NCI-H2029 treated with DMSO at 0.1 percent for 48 hours (cell line): Measurements from ENCODE around the gene SNORC.
A peak's percentile ranks its signal among the peaks of the same experiment; 100 is the strongest.
"Not testable (repeated sequence)": the region's sequence is repeated elsewhere in the genome, so short reads cannot be mapped to it uniquely, and the experiment has no call there.

Experiments
- DNase-seq: peaks from one replicate; lab custom pipeline; 2025; lab: John Stamatoyannopoulos, UW

SNORC gene

DNA sequence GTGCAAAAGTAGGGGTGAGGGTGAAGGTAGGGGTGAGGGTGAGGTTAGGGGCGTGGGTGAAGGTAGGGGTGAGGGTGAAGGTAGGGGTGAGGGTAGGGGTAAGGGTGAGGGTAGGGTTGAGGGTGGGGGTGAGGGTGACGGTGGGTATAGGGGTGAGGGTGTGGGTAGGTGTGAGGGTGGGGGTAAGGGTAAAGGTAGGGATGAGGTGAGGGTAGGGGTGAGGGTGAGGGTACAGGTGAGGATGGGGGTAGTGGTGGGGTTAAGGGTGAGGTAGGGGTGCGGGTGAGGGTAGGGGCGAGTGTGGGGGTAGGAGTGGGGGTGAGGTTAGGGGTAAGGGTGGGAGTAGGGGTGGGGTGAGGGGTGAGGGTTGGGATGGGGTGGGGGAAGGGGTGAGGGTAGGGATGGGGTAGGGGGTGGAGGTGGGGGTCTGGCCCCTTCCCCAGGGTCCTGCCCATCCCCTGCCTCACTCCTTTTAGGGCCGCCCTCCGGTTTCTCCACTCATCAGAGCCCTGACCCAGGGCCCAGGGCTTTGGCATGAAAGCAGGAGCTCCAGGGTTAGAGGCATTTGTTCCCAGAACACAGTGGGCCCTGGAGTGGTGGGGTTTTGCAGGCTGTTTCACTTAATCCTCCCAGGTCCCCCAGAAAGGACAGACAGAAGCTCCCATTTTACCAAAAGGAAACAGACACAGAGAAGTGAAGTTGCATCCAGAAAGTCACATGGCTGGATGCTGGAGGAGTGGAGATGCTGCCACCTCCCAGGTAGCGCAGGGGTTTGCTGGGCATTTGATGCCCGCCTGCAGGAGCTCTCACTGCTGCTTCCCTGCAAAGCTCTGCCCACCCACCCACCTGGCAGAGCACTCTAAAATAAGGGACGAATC lies 26.9 kb downstream of the SNORC start:
- DNase-seq: no peak

DNA sequence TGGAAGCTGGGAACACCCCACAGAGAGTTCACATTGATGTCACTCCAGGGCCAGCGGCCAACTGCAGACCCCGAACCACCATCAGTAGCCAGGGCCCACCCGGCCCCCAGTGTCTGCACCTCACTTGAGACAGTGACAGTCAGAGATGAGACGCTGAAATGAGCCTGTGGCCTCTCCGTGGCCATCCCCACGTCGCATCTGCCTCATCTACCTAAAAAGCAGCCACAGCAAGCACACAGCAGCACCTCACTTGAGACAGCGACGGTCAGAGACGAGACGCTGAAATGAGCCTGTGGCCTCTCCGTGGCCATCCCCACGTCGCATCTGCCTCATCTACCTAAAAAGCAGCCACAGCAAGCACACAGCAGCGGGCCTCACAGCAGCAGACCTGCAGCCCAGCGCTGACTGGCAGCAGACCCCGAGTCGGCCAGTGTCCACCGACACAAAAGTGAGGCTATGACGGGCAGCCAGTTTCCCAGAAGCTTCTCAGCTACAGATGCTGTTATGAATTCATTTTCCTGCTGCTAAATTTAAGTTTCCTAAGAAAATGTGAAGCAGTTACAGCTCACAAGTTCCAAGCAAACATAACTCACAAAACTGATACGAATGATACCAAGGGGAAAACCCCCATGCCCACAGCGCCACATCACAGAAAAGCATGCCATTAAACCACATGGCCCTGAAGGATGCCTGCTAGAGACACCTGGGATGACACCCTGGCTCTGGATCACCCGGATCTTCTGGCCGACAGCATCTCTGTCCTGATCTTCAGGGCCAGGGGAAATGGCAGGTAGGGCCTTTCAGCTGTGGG lies 27.7 kb downstream of the SNORC start:
- no peak for DNase-seq

DNA sequence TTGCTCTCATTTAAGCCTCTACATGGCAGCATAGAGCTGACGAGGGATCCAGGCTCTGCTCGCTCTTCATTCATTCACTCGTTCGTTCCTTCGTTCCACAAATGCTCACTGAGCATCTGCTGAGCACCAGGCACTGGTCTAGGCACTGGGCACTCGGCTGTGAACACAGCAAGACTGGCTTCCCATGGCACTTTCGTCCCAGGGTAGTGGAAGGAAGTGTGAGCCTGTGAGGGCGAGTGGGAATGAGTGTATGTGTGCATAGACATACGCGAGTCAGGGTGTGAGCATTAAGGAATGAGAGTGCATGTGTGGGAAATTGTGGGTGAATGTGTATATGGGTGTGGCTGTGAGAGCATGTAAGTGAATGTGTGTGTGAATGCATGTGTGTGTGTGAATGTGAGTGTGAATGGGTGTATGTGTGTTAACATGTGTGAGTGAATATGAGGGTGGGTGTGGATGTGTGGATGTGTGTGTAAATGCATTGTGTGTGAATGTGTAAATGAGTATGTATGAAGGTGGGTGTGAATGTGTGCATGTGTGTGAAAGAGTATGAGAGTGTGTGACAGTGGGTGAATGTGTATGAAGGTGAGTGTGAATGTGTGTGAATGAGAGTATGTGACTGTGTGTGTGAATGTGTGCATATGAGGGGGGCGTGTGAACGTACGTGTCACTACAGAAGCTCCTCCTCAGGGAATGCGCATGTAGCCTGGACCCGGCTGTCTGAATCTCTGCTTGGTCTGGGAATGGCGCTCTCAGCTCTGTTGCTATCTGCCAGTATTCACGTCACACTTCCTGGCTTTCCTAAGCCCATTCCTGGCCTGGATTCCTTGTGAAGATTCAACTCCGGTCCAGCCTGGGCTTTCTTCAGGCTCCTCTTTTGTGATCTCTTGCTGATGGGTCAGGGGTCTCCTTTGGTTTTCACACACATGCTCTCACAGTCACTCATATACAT lies 28.8 kb downstream of the SNORC start:
- DNase-seq: no peak

DNA sequence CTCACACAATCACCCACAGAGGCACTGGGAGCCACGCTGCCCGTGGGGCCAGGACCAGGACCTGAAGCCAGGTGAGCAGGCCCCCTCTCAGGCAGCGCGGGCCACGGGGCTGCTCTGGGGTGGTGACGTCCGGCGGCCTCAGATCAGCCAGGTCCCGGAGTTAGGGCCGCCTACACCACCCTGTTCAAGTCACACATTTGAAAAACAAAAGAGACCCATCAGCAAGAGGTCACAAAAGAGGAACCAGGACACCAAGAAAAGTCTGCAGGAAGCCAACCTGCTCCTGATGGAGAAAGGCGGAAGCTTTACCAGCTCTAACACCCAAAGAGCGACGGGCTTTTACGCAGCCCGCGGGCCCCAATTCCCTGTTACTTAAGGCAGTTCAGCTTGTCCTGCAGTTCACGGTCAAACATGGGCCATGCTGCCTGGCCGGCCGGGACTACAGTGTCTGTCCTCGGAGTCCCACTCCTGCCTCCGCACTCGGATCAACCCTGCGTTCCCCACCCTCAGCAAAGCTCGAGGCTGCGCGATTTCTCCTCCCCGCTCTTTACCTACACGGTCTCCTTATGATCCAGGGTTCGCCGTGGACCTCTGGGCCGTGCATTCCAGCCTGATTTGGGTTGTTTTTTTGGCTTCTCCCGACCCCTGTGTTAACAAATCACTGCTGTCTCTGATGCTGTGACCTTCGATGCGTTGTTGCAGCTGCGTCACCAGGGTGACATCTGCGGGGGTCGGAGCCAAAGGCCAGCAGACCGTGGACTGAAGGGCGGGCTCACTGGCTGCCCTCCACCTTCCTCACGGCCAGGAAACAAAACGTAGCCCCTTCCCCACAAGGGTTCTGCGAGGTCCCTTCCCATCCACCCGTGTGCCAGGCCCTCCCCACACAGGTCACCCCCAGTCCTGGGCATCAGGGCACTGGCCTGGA lies 31.0 kb downstream of the SNORC start:
- no peak for DNase-seq

DNA sequence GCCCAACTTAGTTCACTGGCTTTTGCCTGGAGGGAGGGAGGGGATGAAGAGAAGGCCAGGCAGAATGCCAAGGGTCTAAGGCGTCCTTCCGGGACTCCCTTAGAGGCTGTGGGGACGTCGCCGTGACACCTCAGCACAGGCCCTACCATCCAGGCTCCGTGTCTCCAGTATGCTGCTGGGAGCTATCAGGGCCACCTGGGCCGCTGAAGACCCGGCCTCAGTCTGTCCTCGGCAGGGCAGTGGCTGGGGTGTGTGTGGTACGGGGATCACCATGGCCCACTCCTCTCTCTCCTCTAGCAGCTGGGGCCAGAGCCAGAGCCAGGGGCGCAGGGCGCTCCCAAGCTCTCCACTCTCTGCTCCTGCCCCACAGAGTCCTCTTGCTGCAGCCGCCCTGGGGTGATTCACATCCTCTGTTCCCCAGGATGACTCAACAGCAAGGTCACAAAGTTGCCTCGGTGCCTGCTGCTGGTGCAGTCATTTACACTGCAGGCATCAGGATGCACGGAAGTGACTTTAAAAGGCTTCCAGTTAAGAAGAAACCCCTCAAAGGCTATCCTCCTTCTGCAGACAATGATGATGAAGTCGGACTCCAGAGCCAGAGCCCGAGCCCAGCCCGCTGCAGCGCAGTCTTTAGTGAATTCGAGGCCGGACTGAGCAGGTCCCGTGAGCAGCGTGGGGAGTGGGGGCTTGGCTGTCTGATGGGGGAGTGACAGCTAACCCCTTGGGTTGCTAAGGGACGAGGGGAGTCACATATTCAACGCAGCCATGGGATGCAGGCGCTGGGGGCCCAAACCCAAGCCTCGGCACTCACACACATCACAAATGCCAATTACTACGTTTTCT lies 31.9 kb downstream of the SNORC start:
- no peak for DNase-seq

DNA sequence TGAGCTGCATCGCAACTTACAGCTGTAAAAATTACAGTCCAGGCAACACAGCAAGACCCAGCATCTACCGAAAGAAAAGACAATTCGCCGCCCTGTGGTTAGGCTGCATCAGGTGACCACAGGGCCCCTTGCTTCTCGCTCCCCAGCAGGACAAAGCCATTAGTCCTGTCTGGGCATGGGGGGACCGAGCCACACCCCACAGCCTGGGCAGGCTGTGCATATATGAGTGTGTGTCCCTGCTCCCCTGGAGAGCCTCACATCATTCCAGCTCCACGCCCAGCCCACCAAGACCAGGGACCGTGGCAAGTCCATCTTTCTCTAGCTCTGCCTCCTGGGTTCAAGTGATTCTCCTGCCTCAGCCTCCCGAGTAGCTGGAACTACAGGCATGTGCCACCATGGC lies 33.9 kb downstream of the SNORC start:
- no peak for DNase-seq

DNA sequence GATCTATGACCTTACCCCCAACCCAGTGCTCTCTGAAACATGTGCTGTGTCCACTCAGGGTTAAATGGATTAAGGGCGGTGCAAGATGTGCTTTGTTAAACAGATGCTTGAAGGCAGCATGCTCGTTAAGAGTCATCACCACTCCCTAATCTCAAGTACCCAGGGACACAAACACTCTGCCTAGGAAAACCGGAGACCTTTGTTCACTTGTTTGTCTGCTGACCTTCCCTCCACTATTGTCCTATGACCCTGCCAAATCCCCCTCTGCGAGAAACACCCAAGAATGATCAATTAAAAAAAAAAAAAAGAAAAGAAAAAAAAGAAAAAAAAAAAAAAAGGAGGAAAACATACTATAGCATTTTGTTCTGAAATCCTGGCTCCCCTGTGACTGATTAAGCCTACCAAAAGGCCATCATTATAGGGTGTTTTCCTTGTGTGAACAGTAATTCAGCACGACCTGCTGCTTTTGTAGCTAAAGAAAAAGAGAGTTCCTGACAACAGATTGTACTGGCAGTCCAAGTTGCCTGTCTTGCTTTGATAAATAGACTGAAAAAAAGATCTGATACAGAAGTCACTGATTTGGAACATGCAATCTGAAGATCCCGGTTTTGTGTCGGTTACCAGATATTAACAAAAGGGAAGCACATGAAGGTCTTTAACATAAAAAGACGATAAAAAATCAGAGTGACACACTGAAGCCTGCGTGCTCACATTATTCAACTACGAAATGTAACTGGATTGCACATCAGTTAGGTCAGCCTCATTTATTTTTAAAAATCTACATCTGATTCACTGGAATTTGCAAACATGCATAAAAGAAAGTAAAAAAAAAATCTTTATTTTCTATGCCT lies 37.0 kb downstream of the SNORC start:
- peak; percentile 0 for DNase-seq

DNA sequence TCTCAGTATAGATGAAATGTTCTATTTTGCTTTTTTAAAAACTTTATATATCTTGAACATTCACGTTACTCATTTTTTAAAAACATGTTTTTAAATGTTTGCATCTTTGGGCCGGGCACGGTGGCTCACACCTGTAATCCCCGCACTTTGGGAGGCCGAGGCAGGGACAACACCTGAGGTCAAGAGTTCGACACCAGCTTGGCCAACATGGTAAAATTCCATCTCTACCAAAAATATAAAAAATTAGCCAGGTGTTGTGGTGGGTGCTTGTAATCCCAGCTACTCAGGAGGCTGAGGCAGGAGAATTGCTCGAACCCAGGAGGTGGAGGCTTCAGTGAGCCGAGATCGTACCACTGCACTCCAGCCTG lies 37.6 kb downstream of the SNORC start:
- not testable (repeated sequence) for DNase-seq

DNA sequence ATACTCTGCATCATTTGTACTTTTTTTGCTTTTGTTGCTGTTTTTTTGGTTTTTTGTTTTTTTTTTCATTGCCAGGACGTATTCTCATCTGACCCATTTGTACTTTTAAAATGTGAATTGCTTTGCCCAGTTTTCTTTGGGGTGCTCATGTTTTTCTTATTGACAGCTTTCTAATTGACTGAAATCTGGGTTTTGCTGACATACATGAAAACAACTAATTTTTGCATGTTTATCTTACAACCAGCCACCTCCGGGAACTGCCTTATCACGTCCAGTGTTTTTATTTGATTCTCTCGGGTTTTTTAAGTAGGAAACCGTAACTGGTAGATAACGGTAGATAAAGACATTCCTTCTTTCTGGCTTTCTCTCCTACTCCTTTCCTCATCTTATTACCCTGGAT lies 38.6 kb downstream of the SNORC start:
- no peak for DNase-seq

DNA sequence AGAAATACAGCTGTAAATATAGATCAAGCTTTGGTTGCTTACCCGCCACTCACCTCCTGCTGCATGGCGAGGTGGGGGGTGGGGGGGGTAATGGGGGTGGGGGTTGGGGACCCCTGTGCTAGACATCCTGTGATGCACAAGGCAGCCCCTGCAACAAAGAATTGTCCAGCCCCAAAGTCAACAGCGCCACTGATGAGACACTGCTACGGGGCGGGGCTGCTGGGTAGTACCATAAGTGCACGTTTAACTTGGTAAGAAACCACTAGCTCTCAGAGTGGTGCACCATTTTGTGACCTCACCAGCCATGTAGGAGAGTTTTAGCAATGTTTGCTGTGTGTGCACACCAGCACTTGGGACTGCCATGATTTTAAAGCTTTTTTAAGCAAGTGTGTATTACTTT lies 40.3 kb downstream of the SNORC start:
- DNase-seq: no peak

DNA sequence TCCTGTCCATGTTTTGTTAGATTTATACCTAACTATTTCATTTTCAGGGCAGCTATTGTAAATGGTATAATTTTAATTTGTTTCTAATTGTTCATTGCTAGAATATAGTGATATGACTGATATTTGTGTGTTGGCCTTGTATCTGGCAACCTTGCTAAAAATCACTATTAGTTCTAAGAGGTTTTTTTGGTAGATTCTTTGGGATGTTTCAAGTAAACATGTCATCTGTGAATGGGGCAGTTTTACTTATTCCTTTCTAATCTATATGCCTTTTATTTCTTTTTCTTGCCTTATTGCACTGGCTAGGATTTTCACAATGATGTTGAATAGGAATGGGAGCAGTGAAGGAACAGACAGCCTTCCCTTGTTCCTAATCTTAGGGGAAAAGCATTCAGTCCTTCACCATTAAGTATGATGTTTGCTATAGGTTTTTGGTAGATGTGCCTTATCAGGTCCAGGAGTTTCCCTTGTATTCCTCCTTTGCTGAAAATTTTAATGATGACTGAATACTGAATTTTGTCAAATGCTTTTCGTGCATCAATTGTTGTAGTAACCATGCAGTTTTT lies 41.7 kb downstream of the SNORC start:
- no peak for DNase-seq

DNA sequence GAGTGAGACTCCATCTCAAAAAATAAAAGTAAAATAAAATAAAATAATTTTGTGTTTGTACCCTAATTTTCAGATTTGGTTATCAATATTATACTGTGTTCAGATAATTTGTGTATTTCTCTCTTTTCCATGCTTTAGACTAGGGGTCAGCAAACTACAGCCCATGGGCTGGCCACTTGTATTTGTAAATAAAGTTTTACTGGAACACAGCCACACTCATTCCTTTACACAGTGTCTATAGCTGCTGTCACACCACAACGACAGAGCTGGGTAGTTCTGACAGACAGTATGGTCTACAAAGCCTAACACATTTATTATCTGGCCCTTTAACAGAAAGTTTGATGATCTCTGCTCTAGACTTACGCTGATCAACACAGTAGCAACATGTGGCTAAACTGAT lies 43.8 kb downstream of the SNORC start:
- no peak for DNase-seq

DNA sequence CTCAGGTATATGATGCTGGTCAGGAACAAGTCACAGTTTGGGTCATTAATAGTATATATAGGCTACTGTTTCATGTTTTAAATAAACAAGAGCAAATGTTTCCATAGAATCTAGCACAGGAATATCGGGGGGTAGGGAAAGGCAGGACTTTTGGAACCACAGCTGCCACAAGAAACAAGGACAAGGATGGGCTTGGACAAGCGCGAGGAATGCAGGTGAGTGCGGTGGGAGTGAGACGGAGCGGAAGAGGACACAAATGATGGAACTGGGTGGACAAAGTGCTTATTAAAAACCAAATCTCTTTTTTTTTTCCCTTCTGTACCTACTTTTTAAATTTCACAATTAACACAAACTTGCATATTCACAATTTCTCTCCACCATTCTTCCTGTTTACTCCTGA lies 49.1 kb downstream of the SNORC start:
- no peak for DNase-seq

DNA sequence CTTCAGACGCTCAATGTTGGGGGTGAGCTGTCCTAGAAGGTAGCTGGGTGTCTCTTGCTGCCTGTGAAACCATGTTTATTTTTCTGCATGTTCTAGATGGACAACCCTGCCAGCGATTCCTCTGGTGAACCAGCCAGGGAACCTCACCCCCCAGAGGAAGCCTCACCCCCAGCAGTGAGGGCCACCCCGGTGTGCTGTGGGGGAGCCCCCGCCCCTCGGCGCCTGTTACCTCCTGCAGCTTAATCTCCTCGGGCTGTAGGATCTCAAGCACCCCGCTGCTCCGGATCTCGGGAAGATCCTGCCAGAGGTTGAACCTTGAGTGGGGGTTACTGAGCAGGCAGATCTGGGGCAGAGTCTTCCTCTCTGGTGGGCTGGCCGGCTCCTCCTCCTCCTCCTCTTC lies 50.0 kb downstream of the SNORC start:
- no peak for DNase-seq

DNA sequence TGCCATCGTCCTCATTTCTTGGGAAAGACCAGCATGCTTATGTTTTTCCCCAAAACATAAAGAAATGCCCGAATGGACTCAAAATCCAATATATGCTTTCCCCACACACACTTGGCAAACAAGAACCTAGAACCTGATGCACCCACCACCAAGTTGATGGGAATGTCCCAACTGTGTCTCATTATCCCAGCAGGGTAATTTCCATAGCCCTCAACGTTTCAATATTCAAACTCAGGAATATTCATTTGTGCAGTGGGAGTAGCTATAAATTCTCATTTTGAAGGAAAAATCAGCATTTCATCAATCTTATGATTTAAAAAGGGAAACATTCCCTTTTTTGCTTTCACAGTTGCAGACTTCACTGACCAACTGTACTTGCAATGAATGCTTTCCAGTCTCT lies 50.7 kb downstream of the SNORC start:
- DNase-seq: no peak

DNA sequence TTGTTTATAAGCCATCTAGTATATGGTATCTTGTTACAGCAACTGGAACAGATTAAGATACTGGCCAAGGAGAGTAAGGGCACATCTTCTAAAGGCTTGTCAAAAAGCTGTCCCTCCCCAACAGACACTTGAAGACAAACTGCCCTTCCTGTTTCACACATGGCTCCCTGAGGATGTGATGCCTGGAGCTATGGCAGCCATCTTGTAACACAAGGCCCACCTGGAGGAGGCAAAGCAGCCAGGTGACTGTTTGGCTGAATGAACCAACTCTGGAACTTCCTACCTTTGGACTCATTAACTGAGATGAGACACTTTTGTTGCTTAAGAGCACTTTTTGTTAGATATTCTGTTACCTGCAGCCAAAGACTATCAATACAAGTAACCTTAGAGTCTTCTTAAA lies 54.4 kb downstream of the SNORC start:
- no peak for DNase-seq

DNA sequence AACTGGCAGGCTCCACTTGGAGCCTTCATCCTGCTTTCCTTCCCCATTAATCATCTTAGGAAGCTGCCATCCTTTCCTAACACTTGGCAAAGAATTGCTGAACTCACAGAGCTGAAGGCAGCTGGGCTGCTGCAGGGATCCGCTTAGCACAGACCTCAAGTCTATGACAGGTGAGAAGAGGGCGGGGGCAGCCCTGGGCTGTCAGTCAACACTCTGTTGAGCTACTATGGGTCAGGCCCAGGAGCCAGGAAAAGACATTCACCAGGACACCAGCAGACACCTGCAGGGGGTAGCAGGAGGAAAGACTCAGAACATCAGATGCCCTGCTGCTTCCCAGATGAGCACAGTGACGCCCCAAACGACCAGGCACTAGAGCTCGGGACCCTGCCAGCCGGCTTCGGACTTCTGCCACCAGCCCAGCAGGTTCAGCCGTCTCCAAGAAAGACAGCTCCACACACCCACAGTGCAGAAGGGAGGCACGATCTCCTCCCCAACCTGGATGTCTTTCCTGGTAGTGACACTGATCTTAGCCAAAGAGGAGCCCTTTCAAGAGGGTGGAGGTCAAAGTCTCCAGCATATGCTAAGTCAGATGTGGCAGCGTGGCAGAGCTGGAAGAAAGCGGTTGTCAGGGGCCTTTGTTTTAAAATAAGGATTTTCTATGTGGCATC lies 55.2 kb downstream of the SNORC start:
- no peak for DNase-seq

DNA sequence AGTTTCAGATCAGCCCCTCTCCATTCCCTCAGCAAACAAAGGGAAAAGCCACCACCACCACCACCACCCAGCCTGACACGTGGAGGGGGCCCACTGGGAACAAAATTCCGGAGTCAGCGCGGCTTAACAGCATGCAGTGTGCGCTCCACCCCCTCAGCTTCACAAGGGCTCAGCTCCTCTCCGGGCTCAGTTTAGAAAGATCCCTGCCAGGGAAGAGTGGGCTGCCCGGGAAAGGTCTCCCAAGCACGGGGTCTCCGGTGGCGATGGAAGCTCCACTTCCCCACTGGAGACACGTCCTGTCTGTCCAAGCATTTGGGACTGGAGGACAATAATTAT lies 55.7 kb downstream of the SNORC start:
- DNase-seq: no peak
